ENCODE measurements around the gene TAGLN2.

TAGLN2 gene

DNA sequence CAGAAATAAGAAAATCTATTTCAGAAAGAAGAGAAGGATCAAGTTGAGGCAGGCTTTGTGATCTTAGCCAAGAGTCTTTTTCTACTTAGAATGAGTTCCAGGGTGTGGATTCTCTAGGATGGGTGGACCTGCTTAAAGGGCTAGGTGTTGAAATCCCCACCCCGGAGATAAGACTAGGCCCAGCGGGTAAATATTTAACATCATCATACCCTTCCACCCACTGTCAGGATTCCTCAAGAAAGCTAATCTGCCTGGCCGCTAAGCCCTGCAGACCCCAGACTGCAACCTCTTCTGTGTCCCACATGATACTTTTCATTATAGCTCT lies 14.3 kb upstream of the TAGLN2 start:
- H3K9me3 ChIP-seq (ENCODE audit: control insufficient read depth, low read depth, low read length) = no peaks in the 10 kb centered on the region
- H3K27me3 ChIP-seq (ENCODE audit: control insufficient read depth, insufficient read depth, low read length) = no peaks in the 10 kb centered on the region
- H3K27ac ChIP-seq (ENCODE audit: low read length) = no peak overlapping the region
- H3K4me1 ChIP-seq (ENCODE audit: control insufficient read depth, low read depth, low read length) = peaks cover 19% of the 10 kb centered on the region
- H3K9ac ChIP-seq (ENCODE audit: low read length) = no peak overlapping the region
- H3K36me3 ChIP-seq (ENCODE audit: control insufficient read depth, low read depth, low read length) = peaks cover 22% of the 10 kb centered on the region
- no peak overlapping the region for H3K4me3 ChIP-seq (ENCODE audit: low read length)

DNA sequence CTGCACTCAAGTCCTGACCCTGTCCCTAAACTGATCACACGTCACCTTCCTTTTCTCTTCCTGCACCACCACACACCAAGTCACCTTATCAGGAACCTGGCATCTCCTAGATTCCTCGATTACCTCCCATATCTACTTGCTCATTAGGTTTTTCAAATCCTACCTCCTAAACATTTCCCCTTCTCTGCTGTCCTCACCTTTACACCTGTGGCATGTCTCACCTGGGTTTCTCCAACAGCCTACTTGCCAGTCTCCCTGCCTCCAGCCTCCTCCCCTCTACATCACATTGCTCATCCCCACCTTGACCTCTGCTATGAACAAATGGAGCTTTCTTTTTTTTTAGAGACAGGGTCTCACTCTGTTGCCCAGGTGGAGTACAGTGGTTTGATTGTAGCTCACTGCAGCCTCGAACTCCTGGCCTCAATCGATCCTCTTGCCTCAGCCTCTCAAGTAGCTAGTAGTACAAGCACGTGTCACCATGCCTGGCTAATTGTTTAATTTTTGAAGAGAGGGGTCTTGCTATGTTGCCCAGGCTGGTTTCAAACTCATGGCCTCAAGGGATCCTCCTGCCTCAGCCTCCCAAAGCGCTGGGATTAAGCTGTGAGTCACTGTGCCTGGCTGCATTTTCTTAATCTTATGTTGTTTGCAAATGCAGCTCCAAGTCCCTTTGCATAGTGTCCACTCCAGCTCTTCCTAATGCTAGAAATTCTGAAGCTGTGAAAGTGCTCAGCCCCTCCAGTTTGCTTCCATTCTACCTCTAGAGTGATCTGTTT lies 13.8 kb upstream of the TAGLN2 start:
- no peak overlapping the region for H3K4me3 ChIP-seq (ENCODE audit: low read length)
- no peaks in the 10 kb centered on the region for H3K9me3 ChIP-seq (ENCODE audit: control insufficient read depth, low read depth, low read length)
- no peaks in the 10 kb centered on the region for H3K27me3 ChIP-seq (ENCODE audit: control insufficient read depth, insufficient read depth, low read length)
- H3K27ac ChIP-seq (ENCODE audit: low read length) = no peak overlapping the region
- no peak overlapping the region for H3K9ac ChIP-seq (ENCODE audit: low read length)
- peaks cover 26% of the 10 kb centered on the region for H3K36me3 ChIP-seq (ENCODE audit: control insufficient read depth, low read depth, low read length)
- H3K4me1 ChIP-seq (ENCODE audit: control insufficient read depth, low read depth, low read length) = peaks cover 13% of the 10 kb centered on the region

DNA sequence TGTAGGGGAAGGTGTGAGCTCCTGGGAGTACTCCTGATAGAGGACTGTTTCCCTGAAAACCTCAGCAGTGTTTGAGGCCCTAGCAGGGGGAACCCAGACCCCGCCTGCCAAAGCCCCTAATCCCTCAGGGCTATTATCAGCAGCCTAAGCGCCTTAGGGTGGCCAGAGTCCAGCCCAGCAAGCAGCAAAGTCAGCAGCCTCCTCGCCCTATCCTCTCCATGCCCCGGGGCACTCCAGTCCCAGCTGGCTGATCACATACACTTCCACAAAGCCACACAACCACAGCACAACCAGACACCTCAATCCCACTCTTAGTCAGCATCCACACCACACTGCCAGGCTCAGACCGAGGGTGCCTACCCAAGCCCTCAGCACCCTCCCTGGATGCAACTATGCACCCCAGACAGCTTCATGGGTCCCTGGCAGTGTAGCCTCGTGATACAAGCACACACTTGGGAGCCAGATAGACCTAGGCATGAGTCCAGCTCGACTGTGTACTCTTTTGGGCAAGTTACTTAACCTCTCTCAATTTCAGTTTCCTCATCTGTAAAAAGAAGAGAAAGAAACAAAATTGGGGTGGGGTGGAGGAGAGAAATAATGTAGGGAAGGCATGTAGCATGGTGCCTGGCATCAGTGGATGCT lies 13.0 kb upstream of the TAGLN2 start:
- H3K27me3 ChIP-seq (ENCODE audit: control insufficient read depth, insufficient read depth, low read length) = no peaks in the 10 kb centered on the region
- peaks cover 11% of the 10 kb centered on the region for H3K4me1 ChIP-seq (ENCODE audit: control insufficient read depth, low read depth, low read length)
- no peak overlapping the region for H3K27ac ChIP-seq (ENCODE audit: low read length)
- no peaks in the 10 kb centered on the region for H3K9me3 ChIP-seq (ENCODE audit: control insufficient read depth, low read depth, low read length)
- H3K9ac ChIP-seq (ENCODE audit: low read length) = no peak overlapping the region
- peaks cover 26% of the 10 kb centered on the region for H3K36me3 ChIP-seq (ENCODE audit: control insufficient read depth, low read depth, low read length)
- H3K4me3 ChIP-seq (ENCODE audit: low read length) = no peak overlapping the region

DNA sequence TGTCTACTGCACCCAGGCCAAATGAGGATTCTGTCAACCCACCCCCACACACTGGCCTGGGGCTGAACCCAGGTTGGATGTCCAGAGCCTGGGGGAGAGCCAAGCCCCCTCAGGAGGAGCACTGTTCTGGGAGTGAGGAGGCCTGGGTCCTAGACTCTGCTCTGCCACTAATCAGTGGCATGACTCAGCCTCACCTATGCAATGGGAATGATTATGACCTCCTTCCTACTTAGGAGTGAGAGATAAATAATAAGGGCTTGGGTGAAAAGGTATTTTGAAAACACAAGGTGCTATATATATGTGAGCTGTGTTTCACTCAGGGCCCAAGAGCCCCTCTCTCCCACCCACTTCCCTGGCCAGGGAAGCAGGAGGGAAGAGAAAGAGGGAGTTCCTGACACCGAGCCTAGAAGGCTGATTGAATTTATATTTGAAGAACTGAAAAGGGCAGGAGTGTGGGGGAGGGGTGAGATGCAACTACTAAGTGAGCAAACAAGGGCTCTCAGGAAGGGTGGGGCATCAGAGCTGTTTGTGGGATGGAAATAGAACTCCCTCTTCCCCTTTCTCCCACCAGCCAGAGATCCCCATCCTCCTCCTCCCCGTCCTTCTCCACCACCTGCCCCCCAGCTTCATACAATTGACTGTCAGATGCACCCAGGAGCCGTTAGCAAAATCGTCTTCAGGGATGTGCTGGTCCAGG lies 11.9 kb upstream of the TAGLN2 start:
- Histone ChIP-seq H3K36me3 (ENCODE audit: control insufficient read depth, low read depth, low read length) (peaks cover 23% of the 10 kb centered on the region), H3K27ac (ENCODE audit: low read length) (no peak overlapping the region), H3K4me1 (ENCODE audit: control insufficient read depth, low read depth, low read length) (peaks cover 11% of the 10 kb centered on the region), H3K27me3 (ENCODE audit: control insufficient read depth, insufficient read depth, low read length) (no peaks in the 10 kb centered on the region), H3K9ac (ENCODE audit: low read length) (no peak overlapping the region), H3K9me3 (ENCODE audit: control insufficient read depth, low read depth, low read length) (no peaks in the 10 kb centered on the region), H3K4me3 (ENCODE audit: low read length) (no peak overlapping the region)

DNA sequence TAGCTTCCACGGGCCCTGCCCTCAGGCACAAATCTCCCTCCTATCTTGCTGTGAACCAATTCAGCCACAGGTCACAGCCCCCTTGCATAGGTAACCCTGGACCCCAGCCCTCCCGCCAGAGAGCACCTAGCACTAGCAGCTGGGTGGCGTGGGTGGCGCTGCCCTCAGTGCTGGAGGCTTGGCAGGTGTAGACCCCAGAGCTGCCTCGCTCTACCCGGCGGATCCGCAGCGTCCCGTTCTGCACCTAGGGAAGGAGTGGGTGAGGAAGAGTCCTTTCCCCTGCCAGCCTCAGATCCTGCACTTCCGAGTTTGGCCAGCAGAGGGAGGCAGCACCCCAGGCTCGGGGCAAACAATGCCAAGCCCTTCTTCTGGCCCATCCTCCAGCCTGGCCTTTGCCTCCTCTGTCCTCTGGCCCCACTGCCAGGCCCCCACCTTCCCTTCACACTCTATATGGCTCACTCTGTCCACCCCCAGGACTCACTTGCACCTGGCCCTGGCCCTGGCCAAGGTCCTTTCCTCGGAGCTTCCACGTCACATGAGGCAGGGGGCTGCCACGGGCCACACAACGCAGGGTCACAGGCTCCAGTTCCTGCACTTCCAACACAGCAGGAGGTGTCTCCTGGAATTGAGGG lies 11.1 kb upstream of the TAGLN2 start:
- H3K9me3 ChIP-seq (ENCODE audit: control insufficient read depth, low read depth, low read length) = no peaks in the 10 kb centered on the region
- H3K9ac ChIP-seq (ENCODE audit: low read length) = no peak overlapping the region
- no peak overlapping the region for H3K27ac ChIP-seq (ENCODE audit: low read length)
- no peaks in the 10 kb centered on the region for H3K27me3 ChIP-seq (ENCODE audit: control insufficient read depth, insufficient read depth, low read length)
- H3K4me1 ChIP-seq (ENCODE audit: control insufficient read depth, low read depth, low read length) = peaks cover 10% of the 10 kb centered on the region
- H3K4me3 ChIP-seq (ENCODE audit: low read length) = no peak overlapping the region
- peaks cover 23% of the 10 kb centered on the region for H3K36me3 ChIP-seq (ENCODE audit: control insufficient read depth, low read depth, low read length)

DNA sequence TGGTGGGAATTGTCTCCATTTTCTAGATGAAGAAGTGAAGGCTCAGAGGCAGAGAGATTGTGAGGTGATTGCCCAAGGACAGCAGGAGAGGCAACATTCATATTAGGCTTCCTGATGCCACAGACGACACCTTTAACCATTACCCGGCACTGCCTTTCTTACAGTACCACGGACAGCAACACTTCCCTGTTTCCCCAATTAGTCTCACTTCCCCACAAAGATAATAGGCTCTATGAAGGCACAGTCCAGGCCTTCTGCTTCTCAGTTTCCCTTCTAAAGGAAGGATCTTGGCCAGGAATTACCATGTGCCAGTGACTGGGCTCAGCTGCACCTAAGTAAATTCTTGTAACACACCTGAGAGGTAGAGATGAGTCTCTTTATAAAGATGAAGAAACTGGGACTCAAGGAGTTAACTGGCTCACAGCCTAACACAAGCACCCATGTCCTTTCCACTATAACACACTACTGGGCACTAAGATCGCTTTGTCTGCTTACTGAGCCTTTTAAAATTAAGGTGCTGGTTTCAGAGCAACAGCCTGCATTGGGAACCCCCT lies 10.5 kb upstream of the TAGLN2 start:
- Histone ChIP-seq H3K36me3 (ENCODE audit: control insufficient read depth, low read depth, low read length) (peaks cover 29% of the 10 kb centered on the region), H3K9me3 (ENCODE audit: control insufficient read depth, low read depth, low read length) (no peaks in the 10 kb centered on the region), H3K4me1 (ENCODE audit: control insufficient read depth, low read depth, low read length) (peaks cover 8% of the 10 kb centered on the region), H3K9ac (ENCODE audit: low read length) (no peak overlapping the region), H3K27me3 (ENCODE audit: control insufficient read depth, insufficient read depth, low read length) (no peaks in the 10 kb centered on the region), H3K4me3 (ENCODE audit: low read length) (no peak overlapping the region), H3K27ac (ENCODE audit: low read length) (no peak overlapping the region)

DNA sequence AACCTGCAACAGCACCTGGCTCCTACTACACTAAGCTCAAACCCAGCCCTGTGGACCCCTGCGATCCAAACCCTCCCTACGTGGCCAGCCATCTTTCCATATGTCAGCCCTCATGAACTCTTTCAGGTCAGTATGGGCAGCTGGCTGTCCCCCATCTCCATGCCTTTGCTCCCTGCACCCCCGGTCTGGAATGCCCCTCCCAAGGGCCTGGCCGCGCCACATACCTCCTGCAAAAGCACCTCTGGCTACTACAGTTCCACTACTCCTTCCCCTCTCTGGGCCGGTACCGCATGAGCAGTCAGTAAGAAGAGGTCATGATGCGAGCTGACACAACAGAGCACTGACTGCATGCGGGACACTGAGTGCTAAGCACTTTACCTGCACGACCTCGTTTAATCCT lies 10.0 kb upstream of the TAGLN2 start:
- no peak overlapping the region for H3K9ac ChIP-seq (ENCODE audit: low read length)
- H3K36me3 ChIP-seq (ENCODE audit: control insufficient read depth, low read depth, low read length) = peaks cover 28% of the 10 kb centered on the region
- peaks cover 8% of the 10 kb centered on the region for H3K4me1 ChIP-seq (ENCODE audit: control insufficient read depth, low read depth, low read length)
- H3K27ac ChIP-seq (ENCODE audit: low read length) = no peak overlapping the region
- H3K27me3 ChIP-seq (ENCODE audit: control insufficient read depth, insufficient read depth, low read length) = no peaks in the 10 kb centered on the region
- no peaks in the 10 kb centered on the region for H3K9me3 ChIP-seq (ENCODE audit: control insufficient read depth, low read depth, low read length)
- no peak overlapping the region for H3K4me3 ChIP-seq (ENCODE audit: low read length)

DNA sequence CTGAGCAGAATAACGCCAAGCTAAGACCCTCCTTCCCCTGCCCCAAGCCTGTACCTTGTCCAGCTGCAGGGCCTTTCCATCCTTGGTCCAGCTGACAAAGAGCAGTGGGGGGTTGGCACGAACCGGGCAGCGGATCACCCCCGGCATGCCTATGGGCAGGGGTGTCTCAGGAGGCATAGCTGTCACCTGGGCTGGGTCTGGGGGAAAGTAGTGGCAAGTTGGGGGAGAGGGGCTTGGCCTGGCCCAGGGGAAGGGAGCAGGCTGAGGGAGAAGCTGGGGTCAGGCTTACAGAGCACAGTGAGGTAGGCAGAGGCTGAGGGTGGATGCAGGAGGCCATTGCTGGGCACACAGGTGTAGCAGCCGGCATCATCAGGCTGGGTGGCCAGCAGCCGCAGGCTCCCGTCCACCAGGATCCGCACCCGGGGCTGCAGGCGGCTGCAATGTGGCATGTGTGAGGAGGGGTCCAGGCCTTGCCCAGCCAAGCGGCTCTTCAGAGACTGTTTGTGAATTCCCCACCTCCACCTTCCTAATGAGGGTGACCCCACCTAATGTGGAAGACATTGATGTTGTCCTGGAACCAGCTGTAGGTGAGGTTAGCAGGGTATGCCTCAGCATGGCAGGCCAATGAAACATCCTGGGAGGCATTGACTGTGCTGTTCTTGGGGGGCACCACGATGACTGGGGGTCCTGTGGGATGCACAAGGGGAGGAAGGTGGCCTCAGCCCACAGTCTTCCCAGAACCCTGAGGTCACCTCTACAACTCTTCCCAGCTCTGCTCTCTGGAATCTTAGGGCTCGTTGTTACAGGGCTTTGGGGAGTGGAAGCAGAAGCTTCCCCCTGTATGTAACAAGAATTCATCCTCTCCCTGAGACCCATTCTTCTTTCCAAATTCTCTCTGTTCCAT lies 9.1 kb upstream of the TAGLN2 start:
- no peak overlapping the region for H3K9ac ChIP-seq (ENCODE audit: low read length)
- no peaks in the 10 kb centered on the region for H3K27me3 ChIP-seq (ENCODE audit: control insufficient read depth, insufficient read depth, low read length)
- H3K27ac ChIP-seq (ENCODE audit: low read length) = no peak overlapping the region
- H3K36me3 ChIP-seq (ENCODE audit: control insufficient read depth, low read depth, low read length) = peaks cover 24% of the 10 kb centered on the region
- no peak overlapping the region for H3K4me3 ChIP-seq (ENCODE audit: low read length)
- H3K4me1 ChIP-seq (ENCODE audit: control insufficient read depth, low read depth, low read length) = peaks cover 8% of the 10 kb centered on the region
- no peaks in the 10 kb centered on the region for H3K9me3 ChIP-seq (ENCODE audit: control insufficient read depth, low read depth, low read length)

DNA sequence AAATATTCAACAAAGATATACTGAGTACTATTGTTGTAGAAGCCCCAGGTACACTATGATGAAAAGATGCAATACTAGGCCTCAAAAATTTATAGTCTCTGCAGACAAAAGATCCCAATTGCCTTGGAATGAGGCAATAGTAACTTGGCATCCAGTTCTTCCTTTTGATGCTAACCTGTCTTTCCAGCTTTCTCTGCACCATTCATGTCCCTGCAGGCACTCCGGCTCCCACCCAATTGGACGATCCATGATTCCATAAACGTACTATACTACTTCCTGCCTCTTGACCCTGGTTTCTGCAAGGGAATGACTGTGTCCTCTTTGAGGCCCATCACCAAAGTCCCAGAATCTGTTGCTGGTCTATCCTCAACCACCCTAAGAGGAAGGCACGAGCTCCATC lies 8.0 kb upstream of the TAGLN2 start:
- no peak overlapping the region for H3K9ac ChIP-seq (ENCODE audit: low read length)

DNA sequence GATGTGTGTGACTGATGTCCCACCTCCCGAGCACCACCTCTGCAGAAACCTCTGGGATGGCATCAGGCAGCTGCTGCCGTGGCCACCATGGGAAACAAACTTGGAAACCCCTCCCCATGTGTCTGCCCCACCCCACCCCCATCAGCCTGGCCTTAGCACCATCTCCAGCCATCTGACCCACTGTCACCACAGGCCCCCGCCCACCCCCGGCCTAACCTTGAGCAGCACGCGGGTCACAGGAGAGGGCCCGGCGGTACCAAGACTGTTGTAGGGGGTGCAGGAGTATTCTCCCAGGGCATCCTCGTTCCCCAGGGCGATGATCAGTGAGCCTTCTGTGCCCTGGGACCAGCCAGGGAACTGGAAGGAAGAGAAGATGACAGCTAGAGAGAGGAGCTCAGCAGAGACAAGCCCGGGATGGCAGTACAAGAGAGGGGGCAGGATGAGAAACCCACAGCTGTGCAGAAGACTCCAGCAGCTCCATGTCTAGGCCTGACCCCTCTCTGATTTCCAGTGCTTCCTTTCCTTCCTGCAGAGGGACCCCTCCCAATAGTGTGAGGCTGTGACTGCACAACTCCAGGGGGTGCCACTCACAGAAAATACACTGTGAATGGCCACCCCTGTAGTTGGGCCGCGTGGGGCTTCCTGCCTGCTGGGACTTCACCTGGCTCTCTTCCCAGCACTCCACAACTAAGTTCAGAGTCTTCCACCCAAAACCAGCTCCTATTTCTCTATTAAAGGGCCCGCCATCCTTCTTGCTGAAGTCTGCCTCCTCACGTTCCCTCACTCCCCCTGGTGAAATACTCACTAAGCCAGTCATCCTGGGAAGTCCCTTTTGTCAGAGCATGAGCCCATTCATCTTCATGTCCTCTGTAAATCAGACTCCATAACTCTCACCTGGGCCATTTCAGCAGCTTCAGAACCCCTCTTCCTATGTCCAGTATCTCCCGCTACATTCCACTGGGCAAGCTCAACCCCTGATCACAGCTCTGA lies 7.3 kb upstream of the TAGLN2 start:
- Histone ChIP-seq H3K4me3 (ENCODE audit: low read length) (no peak overlapping the region), H3K27me3 (ENCODE audit: control insufficient read depth, insufficient read depth, low read length) (no peaks in the 10 kb centered on the region), H3K9me3 (ENCODE audit: control insufficient read depth, low read depth, low read length) (no peaks in the 10 kb centered on the region), H3K9ac (ENCODE audit: low read length) (no peak overlapping the region), H3K27ac (ENCODE audit: low read length) (no peak overlapping the region), H3K4me1 (ENCODE audit: control insufficient read depth, low read depth, low read length) (peaks cover 8% of the 10 kb centered on the region), H3K36me3 (ENCODE audit: control insufficient read depth, low read depth, low read length) (peaks cover 40% of the 10 kb centered on the region)

More for the DNA sequence above, 8.0 kb upstream of the TAGLN2 start:
- peaks cover 33% of the 10 kb centered on the region for H3K36me3 ChIP-seq (ENCODE audit: control insufficient read depth, low read depth, low read length)
- no peaks in the 10 kb centered on the region for H3K9me3 ChIP-seq (ENCODE audit: control insufficient read depth, low read depth, low read length)
- H3K27me3 ChIP-seq (ENCODE audit: control insufficient read depth, insufficient read depth, low read length) = no peaks in the 10 kb centered on the region
- H3K27ac ChIP-seq (ENCODE audit: low read length) = no peak overlapping the region
- peaks cover 8% of the 10 kb centered on the region for H3K4me1 ChIP-seq (ENCODE audit: control insufficient read depth, low read depth, low read length)
- no peak overlapping the region for H3K4me3 ChIP-seq (ENCODE audit: low read length)

All from iPS-18a (cell line).